Stromal cell of bone marrow (primary cell): ENCODE data around the gene OPRM1.
"Not testable (repeated sequence)": the region's sequence is repeated elsewhere in the genome, so short reads cannot be mapped to it uniquely, and the experiment has no call there.

Source experiments
- DNase-seq: peaks from one replicate; pipeline ENCODE4 v3.0.0-alpha.2; 2012; ENCODE audit warnings: low read depth

Gene OPRM1

DNA sequence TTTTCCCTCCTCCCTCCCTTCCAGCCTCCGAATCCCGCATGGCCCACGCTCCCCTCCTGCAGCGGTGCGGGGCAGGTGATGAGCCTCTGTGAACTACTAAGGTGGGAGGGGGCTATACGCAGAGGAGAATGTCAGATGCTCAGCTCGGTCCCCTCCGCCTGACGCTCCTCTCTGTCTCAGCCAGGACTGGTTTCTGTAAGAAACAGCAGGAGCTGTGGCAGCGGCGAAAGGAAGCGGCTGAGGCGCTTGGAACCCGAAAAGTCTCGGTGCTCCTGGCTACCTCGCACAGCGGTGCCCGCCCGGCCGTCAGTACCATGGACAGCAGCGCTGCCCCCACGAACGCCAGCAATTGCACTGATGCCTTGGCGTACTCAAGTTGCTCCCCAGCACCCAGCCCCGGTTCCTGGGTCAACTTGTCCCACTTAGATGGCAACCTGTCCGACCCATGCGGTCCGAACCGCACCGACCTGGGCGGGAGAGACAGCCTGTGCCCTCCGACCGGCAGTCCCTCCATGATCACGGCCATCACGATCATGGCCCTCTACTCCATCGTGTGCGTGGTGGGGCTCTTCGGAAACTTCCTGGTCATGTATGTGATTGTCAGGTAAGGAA is at the start of gene OPRM1:
Gene OPRM1 (plus strand): TSS at position 10 of the 612 bp plus-strand sequence. CDS start 305 bp downstream, at position 315.
- no peak for DNase-seq

DNA sequence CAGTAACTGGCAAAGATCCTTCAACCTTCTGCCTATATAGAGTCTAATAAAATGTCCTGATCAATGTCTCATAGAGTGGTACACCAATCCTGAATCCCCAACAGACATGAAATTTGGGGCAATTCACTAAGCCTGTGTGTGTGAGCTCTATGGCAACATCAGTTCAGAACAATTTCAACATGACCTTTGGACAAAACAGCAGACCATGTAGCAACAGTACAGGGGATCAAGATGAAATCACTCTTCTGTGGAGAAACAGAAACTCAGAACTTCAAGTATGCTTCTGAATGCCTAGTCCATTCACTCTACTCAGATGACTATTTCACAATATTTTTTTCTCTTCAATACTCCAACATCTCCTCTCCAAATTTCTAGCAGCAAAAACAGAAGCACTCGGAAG is 49.1 kb upstream of the OPRM1 start:
- no peak for DNase-seq

DNA sequence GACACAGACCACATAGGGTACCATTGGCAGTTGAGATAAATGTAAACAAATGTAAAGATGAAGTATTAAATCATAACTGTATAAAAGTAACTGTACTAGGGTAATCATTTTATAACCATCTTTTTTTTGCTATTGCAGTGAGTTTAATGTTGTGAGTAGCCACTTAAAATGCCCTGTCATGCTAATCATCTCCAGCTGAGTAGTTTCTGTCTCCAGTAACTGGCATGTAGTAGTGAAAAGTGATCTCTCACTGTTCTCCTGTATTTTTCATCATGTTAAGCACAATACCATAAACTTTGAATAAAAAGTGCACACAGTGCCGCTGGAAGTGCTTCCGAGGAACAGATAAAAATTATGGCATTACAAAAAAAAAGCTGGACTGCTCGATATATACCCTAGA is 45.0 kb upstream of the OPRM1 start:
- no peak for DNase-seq

DNA sequence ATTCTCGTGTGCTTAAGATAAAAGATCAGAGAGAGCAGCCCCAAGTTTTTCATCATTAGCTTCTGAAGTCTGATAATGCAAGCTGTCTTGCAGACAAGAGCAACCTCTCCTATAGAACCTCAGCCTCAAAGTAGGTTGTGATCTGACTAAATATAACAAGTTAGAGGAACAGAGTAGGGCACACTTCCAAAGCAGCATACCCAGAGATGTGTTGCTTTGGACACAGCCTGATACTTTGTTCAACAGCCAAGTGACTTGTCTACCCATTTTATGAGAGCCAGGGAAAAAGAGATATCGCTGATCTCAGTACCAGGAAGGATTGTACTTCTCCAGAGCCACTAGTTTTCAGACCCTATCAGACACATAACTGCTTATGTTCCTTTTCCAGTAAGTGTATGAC is 44.2 kb upstream of the OPRM1 start:
- no peak for DNase-seq

DNA sequence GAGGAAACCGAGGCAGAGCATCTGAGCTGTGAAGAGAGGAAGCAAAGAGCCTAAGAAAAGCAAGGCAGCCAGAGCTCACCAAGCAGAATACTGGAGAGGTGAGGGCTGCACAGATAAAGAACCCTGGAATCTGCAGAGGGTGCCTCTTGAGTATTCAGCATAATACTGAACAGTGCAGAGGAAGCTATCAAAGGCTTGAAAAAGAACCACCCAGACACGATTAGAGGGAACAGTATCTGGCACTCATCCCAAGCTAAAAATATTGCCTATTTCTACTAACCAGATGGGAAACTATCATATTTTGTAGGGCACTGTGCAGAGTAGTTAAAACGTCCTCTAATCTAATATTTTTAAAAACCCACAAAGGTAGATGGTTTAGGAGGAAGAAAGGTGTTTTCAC is 41.8 kb upstream of the OPRM1 start:
- DNase-seq, result no peak

DNA sequence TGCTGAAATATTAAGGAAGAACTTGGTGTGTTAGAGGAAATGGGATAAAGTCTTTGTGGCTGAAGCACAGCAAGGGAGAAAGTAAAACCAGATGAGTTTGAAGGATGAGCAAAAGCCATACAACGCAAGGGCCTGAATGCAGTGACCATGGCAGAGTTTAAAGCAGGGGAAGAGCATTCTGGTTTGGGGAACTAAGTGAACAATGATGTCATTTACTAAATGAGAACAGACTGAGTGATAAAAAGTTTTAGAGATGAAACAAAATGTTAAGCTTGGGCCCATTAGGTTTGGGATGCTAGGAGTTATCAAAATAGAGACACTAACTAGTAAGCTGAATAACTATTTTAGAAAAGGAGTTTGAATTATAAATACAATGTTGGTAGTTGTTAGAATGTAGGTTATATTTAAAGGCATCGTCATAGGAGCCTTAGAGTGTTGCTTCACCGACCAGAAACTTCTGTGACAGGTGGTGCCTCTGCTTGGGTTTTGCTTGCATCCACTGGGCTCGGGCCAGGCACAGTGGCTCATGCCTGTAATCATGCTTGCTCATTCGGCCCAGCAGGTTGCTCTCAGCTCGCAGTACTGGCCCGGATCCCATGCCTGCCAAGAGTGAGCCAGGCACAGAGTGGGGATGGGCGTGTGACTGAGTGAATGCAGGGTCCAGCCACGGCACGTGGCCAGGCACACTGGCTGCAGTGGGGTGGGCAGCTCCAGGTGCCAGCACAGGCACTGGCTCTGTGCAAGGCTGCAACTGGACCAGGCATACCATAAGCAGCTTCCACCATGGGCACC is 37.4 kb upstream of the OPRM1 start:
- DNase-seq, result no peak

DNA sequence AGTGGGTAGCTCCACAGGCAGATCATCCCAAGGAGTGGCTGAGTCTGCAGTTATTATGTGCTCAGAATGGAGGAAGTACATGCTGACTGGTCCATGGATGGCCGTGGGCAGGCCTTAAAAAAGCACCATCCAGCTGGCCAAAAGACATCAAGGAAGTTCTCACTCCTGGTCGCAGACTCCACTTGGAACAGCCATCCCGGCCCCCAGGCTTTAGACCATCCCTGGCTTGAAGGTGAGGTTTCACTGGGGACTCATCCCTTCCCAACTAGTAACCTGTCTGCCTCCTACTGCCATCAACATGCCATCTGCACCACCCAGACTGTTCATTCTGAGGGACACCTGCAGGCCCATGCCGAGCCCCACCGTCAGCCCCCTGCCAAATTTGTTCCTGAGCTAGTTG is 36.1 kb upstream of the OPRM1 start:
- DNase-seq, result no peak

DNA sequence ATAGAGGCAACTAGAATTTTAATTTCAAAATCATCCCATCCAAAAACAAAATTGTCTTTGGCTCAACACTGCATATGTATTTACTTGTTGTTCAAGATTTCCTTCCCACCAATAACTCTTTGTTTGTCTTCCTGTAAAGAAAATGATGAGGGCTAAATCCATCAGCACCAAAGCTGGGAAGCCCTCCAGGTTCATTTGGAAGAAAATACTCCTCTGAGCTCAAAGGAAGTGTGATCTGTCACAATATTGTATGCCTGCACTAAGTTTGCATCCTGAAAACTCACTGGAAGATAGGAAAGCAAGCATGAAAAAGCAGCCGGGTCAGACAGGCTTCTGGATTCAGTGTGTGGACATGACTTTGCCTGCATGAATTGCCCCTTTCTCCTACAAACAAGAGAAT is 28.7 kb upstream of the OPRM1 start:
- DNase-seq, result no peak

DNA sequence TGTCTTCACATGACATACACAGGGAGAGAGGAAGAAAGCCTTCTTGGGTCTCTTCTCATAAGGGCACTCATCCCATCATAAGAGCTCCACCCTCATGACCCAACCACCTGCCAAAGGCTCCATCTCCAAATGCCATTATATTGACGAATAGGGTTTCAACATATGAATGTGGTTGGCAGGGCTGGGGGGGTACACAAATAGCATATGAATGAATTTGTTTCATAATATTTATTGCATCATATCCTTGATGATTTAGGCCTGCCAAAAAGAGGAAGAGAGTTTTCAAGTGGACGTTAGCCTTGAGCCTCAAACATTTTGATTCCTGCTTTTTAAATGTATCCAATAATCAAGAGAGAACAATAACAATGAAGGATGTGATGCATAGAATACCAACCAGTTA is 26.2 kb upstream of the OPRM1 start:
- no peak for DNase-seq

DNA sequence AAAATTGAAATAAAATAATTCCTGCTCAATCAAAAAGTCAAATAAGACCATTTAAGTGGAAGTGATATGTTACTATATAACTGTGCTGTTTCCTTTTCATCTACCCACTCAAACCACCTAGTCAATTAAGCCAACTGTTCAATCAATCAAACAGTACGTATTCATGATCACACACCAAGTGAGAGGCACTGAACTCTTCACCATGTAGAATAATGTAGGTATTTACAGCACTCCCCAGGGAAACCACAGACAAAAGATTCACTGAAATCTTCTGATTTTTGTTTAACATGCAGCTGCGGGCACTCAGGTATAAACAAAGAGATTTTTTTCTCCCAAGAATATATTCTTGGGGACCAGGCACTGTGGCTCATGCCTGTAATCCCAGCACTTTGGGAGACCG is 21.3 kb upstream of the OPRM1 start:
- no peak for DNase-seq

DNA sequence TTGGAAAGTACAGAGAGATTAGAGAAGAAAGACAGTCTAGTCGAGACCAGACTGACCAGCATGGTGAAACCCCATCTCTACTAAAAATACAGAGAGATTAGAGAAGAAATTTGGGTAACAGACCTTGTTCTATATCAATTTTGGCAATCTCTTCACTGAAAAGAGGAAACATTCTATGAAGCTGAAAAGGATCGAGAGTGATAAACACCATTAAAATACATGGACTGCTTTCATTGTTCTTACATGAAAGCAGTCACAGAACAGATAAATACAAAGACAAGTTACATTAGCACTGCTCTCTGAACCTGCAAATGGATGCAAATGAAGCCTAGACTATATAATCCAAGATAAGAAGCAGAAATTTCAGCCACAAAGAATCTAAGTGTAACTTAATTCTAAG is 8.4 kb upstream of the OPRM1 start:
- no peak for DNase-seq

DNA sequence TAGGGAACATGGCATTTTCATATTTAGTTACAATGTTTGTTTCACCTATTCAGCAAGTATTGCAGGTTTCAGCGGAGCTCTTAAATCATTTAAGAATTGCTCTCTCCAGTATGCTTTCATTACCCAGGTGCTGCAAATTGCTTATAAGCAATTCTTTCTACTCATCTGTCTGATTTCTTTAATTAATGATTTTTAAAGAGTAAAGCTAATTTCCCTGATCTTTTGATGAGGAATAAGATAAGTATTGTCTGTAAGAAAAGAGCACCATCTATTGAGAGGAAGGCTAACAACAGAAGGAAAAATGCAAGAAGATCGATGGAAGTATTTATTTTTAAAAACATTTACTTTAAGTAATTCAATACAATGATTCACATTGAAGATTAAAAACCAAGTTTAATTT is 2.0 kb downstream of the OPRM1 start:
- no peak for DNase-seq

DNA sequence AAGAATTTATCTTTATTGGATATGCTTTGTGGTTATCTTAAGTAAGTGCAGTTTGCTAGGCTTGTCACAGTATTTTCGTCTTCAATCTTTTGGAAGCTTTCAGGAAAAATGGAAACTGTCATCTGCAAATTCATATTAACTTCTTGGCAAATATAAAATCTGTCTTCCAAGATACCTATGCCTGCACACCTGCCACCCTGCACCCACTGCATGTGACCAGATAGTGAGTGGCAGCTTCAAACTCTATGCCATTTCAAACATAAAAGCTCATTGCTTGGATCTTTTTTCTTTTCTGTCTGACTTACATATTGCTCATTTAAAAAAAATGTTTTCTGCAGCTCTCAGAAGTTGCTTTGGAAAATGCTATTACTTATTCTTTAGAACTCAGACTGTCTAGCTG is 14.1 kb downstream of the OPRM1 start:
- no peak for DNase-seq

DNA sequence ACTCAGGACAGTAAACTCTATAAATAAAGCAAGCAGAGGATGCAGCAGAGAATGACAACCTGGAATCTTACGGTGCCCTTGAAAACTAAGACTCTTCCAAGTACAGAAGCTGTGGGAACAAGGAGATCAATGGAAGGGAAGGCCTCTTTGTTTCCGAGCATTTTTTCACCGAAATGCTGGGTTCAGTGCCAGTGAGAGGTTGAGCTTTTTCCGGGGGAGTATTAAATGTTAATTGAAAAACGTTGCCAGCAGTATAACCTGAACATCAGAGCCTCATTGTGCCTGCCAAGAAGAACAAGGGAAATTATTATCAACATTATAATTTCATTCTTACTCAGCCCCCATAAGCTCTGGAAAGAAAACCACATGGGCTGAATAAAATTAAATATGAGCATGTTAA is 17.5 kb downstream of the OPRM1 start:
- DNase-seq, result no peak

DNA sequence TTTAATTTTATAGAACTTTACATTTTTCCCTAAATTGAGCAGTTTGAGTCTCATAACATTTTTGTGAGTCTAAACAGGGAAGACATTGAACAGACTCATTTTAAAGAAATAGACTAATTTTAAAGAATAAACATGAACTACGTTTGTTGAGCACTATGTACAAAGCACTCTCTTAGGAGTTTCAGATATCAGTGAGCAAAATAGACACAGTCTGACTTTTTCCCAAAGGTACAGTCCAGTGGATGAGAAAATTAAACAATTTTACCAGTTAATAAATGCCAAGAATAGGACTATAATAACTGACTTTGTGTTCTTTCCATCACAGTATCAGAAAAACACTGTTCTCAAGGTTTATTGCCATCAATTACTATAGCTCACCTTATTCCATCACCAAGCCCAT is 18.1 kb downstream of the OPRM1 start:
- DNase-seq, result no peak

DNA sequence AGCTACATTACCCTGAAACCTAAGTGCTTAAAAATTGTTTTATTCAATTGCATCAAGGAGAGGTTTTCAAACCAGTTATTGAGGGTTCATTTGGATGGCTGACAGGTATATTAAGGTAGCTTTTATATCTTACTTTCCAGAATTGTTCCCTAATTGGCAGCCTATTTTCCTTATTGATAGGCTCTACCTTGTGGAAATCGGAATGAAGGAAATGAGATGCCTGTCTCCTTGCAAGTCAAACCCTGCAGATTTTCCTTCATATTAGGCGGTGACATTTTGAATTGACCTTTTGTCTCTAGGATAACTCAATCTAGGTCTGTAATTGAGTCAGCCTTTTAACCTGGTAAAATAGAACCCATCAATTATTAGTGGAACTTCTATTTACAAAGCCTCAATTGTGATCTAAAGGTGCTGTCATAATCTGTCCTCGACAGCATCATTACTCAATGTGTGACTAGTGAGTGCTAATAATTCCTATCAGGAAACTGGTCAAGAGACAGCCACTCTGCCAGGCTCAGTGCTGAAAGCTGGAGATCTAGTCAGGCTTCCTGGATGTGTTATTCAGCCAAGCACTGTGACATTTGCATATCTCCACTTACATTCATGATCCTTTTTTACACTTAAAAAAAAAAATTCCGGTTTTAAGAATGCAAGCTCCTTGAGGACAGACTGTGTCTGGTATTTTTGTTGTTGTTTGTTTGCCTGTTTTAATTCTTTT is 20.1 kb downstream of the OPRM1 start:
- no peak for DNase-seq

DNA sequence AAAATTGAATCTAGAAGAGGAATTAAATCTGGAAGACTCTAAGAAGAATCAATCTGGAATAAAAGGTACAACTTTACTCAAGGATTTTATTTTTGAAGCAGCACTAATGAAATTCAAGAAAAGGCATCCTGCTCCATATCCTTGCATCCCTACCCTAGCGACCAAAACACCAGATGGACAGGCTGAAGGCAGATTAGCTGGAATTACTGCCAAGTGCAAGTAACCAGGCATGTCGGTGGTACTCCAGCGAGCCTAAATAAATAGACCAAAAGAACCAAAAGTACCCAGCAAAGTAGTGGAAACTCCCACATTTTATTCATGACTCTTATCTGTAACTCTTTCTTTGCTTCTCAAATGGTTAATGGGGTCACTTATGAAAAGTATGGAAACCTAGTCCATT is 21.0 kb downstream of the OPRM1 start:
- DNase-seq, result no peak

DNA sequence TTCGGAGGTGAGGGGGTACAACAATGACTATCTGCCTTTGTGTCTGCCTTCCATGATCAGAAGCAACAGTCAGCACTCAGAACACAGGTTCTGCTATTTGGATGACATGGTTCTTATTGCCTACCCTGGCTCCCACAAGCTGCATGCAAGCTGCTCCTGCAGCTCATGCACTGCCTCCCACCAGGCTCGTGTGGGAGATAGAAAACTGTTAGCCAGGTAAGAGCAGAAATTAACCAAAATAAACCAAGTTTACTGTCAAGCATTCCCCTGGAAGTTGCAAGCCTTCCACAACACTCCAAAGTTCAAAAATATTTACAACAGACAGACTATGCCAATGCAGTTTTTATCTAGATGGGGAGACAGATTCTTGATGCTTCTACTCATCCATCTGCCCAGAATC is 31.0 kb downstream of the OPRM1 start:
- no peak for DNase-seq

DNA sequence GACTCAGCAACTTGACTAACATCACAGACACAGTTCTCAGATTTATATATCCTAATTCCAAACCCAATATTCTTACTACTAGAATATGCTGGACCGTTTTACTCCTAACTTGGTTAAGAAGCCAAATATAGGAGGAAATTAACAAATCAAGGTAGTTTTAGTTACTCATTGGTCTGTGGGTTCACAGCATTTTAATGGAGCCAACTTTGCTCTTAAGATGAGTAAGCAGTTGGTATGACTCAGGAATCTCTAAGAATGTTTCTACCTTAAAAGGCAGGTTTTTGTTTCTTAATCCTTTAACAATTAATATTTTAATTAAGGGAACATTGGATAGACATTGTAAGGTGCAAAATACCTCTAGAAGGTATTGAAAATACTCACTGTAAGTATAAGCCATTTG is 31.6 kb downstream of the OPRM1 start:
- no peak for DNase-seq

DNA sequence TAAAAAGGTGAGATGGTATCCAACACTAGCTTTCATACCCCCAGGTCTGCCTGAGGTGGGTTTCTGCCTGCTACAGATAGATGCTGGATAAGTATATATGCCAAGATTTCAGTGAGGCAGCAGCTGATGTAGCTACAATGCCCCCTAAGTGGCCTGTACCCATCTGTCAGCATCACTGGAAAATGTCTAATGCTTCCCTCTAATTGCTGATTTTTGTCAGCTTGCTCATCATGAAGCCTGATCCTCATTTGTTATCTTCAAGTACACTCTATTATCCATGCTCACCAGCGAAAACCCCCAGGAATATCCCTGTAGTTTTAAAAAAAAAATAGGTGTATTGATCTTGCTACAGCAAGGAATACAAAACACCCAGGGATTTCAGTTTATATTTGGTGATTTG is 32.2 kb downstream of the OPRM1 start:
- DNase-seq, result no peak

DNA sequence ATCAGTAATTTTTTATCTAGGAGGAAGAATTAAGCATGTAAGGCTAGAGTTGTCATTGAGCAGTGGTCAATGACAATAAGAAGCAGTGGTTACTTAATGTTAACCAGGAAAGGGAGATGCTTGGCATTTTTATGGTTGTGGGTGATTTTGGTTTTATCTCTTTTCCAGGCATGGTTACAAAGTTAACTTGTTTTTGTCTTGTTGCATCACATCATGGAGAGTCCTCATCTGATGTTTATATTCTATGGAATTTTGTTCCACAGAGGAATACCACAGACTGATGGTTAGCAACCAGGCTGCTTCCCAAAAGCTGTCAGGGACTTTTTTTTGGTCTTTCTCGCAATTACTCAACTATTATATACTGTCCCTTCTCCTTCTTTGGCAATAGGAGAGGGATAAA is 32.7 kb downstream of the OPRM1 start:
- no peak for DNase-seq

DNA sequence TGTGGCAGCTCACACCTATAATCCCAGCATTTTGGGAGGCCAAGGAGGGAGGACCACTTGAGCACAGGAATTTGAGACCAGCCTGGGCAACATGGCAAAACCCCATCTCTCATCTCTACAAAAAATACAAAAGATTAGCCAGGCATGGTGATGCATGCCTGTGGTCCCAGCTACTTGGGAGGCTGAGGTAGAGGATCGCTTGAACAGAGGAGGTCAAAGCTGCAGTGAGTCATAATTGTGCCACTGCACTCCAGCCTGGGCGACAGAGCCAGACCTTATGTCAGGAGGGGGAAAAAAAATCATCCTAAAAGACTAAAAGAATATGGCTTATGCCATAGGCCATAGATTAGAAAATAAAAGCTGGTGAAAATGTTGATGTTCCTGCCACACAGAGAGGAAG is 39.6 kb downstream of the OPRM1 start:
- not testable (repeated sequence) for DNase-seq

DNA sequence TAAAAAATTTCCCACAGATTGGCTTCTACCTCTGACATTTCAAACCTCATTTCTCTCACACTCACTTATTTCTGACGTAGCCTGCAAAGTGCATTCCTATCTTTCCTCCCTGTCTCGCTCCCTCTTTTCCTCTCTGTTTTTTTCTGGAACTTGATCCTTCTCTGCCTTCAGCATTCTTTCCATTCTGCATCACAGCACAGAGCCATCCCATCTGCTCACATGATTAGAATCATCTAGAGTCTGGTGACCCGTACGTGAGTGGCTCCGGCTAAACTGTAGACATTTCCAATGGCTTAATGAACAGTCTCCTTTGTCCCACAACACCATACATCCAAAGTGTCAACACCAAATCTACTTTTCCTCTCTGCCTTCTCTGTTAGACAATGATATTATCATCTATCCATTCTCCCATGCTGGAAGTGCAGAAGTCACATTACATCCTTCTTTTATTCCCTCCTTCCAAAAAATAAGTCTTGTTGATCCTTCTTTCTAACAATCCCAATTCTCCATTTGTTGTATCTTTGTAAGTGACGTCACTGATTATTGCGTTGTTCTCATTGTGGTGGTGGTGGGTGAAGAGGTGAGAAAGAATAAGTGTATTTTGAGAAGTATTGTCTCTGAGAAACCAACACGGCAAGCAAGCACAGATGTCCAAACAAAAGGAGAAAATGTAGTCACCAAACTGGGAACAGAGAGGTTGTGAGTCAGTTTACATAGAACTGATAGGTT is 41.6 kb downstream of the OPRM1 start:
- no peak for DNase-seq
